Measurements from ENCODE around the gene GSE1.

- TF ChIP-seq CTCF (IDR thresholded peaks at IDR 0.05) (no peak), POLR2A (IDR thresholded peaks at IDR 0.05) (no peak)
Observed at GRCh38 chr16:85584819-85585282, 28.3 kb upstream of the GSE1 start.

All from thyroid gland (tissue), 4 donors.